WTC11 (cell line): ENCODE data around the gene ACCSL. TPM values are rescaled to one million over a fixed set of nuclear protein-coding genes. Genes with fewer than 3 reads are reported as not detected.

Source experiments
- E2F1 ChIP-seq: sonication (generic); formaldehyde crosslinking; IDR thresholded peaks from 2 replicates; pipeline ENCODE4 v1.8.0; 2022; ENCODE audit warnings: mild to moderate bottlenecking, missing genetic modification reagents
- EMX1 ChIP-seq: fragments of 250-450 bp; sonication (Bioruptor Pico); IDR thresholded peaks from 2 replicates; pipeline ENCODE4 v1.8.0; 2021; ENCODE audit warnings: mild to moderate bottlenecking
- GRHL2 ChIP-seq: fragments of 250-450 bp; sonication (Bioruptor Pico); IDR thresholded peaks from 2 replicates; pipeline ENCODE4 v1.8.0; 2022; ENCODE audit warnings: mild to moderate bottlenecking, moderate library complexity; ENCODE audit not compliant: insufficient replicate concordance, severe bottlenecking
- IRF2 ChIP-seq: sonication (generic); formaldehyde crosslinking; IDR thresholded peaks from 2 replicates; pipeline ENCODE4 v1.8.0; 2022; ENCODE audit warnings: low read depth, missing genetic modification reagents, borderline replicate concordance
- MXD4 ChIP-seq: fragments of 250-450 bp; sonication (Bioruptor Pico); IDR thresholded peaks from 2 replicates; pipeline ENCODE4 v1.8.0; 2021; ENCODE audit warnings: mild to moderate bottlenecking, moderate library complexity, borderline replicate concordance
- MYBL2 ChIP-seq: sonication (generic); formaldehyde crosslinking; IDR thresholded peaks from 2 replicates; pipeline ENCODE4 v1.8.1; 2023; ENCODE audit warnings: mild to moderate bottlenecking, moderate library complexity, missing genetic modification reagents
- NR1H2 ChIP-seq: sonication (generic); formaldehyde crosslinking; IDR thresholded peaks from 2 replicates; pipeline ENCODE4 v1.9.0; 2021; ENCODE audit warnings: mild to moderate bottlenecking, moderate library complexity, missing genetic modification reagents
- RELA ChIP-seq: sonication (generic); formaldehyde crosslinking; IDR thresholded peaks from 2 replicates; pipeline ENCODE4 v1.8.1; 2022; ENCODE audit warnings: missing genetic modification reagents, mild to moderate bottlenecking, borderline replicate concordance
- TCF7 ChIP-seq: sonication (generic); formaldehyde crosslinking; IDR thresholded peaks from 2 replicates; pipeline ENCODE4 v1.8.0; 2022; ENCODE audit warnings: mild to moderate bottlenecking, low read depth, missing genetic modification reagents, moderate library complexity
- ZBTB43 ChIP-seq: sonication (generic); formaldehyde crosslinking; IDR thresholded peaks from 2 replicates; pipeline ENCODE4 v1.8.1; 2023; ENCODE audit warnings: mild to moderate bottlenecking, missing genetic modification reagents
- ZNF532 ChIP-seq: fragments of 250-450 bp; sonication (Bioruptor Pico); IDR thresholded peaks from 2 replicates; pipeline ENCODE4 v1.9.0; 2021; ENCODE audit warnings: mild to moderate bottlenecking, borderline replicate concordance
- ZSCAN18 ChIP-seq: fragments of 250-450 bp; sonication (Bioruptor Pico); IDR thresholded peaks from 2 replicates; pipeline ENCODE4 v2.1.2; 2022; ENCODE audit warnings: mild to moderate bottlenecking, moderate library complexity
- total RNA-seq: library from RNA; stranded (reverse); gene quantifications from 3 replicates; pipeline ENCODE4 v1.2.3, GENCODE V29; 2021
- TF ChIP-seq, protein P1 (sequence below): fragments of 250-450 bp; sonication (Bioruptor Pico); IDR thresholded peaks from 2 replicates; pipeline ENCODE4 v1.9.0; 2021; ENCODE audit warnings: mild to moderate bottlenecking
- TF ChIP-seq, protein P2 (sequence below): sonication (generic); formaldehyde crosslinking; conservative IDR thresholded peaks from 2 replicates; pipeline ENCODE4 v1.8.1; 2023; ENCODE audit warnings: mild to moderate bottlenecking, low read depth, missing genetic modification reagents, moderate library complexity
- TF ChIP-seq, protein P3 (sequence below): sonication (generic); formaldehyde crosslinking; IDR thresholded peaks from 2 replicates; pipeline ENCODE4 v1.8.0; 2022; ENCODE audit warnings: missing genetic modification reagents
- TF ChIP-seq, protein P4 (sequence below): sonication (generic); formaldehyde crosslinking; IDR thresholded peaks from 2 replicates; pipeline ENCODE4 v1.8.0; 2022; ENCODE audit warnings: mild to moderate bottlenecking, missing genetic modification reagents

The ACCSL gene
- total RNA-seq, 1 experiment from 2014 or later = not detected

- TF ChIP-seq, protein P1, sequence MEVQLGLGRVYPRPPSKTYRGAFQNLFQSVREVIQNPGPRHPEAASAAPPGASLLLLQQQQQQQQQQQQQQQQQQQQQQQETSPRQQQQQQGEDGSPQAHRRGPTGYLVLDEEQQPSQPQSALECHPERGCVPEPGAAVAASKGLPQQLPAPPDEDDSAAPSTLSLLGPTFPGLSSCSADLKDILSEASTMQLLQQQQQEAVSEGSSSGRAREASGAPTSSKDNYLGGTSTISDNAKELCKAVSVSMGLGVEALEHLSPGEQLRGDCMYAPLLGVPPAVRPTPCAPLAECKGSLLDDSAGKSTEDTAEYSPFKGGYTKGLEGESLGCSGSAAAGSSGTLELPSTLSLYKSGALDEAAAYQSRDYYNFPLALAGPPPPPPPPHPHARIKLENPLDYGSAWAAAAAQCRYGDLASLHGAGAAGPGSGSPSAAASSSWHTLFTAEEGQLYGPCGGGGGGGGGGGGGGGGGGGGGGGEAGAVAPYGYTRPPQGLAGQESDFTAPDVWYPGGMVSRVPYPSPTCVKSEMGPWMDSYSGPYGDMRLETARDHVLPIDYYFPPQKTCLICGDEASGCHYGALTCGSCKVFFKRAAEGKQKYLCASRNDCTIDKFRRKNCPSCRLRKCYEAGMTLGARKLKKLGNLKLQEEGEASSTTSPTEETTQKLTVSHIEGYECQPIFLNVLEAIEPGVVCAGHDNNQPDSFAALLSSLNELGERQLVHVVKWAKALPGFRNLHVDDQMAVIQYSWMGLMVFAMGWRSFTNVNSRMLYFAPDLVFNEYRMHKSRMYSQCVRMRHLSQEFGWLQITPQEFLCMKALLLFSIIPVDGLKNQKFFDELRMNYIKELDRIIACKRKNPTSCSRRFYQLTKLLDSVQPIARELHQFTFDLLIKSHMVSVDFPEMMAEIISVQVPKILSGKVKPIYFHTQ = no peak
- TF ChIP-seq ZNF532 (CRISPR knock-in tag) (no peak), MYBL2 (CRISPR knock-in tag) (peak; percentile 84), IRF2 (no peak), MXD4 (CRISPR knock-in tag) (no peak), ZSCAN18 (CRISPR knock-in tag) (no peak), GRHL2 (no peak), TCF7 (CRISPR knock-in tag) (no peak), EMX1 (CRISPR knock-in tag) (no peak), RELA (no peak), ZBTB43 (CRISPR knock-in tag) (peak; percentile 67; the same call in 1 of the 2 replicates), E2F1 (CRISPR knock-in tag) (0 out of 2 replicates have a peak, but pooled peaks have one; percentile 44), NR1H2 (CRISPR knock-in tag) (no peak)
- TF ChIP-seq, protein P2, sequence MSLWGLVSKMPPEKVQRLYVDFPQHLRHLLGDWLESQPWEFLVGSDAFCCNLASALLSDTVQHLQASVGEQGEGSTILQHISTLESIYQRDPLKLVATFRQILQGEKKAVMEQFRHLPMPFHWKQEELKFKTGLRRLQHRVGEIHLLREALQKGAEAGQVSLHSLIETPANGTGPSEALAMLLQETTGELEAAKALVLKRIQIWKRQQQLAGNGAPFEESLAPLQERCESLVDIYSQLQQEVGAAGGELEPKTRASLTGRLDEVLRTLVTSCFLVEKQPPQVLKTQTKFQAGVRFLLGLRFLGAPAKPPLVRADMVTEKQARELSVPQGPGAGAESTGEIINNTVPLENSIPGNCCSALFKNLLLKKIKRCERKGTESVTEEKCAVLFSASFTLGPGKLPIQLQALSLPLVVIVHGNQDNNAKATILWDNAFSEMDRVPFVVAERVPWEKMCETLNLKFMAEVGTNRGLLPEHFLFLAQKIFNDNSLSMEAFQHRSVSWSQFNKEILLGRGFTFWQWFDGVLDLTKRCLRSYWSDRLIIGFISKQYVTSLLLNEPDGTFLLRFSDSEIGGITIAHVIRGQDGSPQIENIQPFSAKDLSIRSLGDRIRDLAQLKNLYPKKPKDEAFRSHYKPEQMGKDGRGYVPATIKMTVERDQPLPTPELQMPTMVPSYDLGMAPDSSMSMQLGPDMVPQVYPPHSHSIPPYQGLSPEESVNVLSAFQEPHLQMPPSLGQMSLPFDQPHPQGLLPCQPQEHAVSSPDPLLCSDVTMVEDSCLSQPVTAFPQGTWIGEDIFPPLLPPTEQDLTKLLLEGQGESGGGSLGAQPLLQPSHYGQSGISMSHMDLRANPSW = no peak
- TF ChIP-seq, protein P3, sequence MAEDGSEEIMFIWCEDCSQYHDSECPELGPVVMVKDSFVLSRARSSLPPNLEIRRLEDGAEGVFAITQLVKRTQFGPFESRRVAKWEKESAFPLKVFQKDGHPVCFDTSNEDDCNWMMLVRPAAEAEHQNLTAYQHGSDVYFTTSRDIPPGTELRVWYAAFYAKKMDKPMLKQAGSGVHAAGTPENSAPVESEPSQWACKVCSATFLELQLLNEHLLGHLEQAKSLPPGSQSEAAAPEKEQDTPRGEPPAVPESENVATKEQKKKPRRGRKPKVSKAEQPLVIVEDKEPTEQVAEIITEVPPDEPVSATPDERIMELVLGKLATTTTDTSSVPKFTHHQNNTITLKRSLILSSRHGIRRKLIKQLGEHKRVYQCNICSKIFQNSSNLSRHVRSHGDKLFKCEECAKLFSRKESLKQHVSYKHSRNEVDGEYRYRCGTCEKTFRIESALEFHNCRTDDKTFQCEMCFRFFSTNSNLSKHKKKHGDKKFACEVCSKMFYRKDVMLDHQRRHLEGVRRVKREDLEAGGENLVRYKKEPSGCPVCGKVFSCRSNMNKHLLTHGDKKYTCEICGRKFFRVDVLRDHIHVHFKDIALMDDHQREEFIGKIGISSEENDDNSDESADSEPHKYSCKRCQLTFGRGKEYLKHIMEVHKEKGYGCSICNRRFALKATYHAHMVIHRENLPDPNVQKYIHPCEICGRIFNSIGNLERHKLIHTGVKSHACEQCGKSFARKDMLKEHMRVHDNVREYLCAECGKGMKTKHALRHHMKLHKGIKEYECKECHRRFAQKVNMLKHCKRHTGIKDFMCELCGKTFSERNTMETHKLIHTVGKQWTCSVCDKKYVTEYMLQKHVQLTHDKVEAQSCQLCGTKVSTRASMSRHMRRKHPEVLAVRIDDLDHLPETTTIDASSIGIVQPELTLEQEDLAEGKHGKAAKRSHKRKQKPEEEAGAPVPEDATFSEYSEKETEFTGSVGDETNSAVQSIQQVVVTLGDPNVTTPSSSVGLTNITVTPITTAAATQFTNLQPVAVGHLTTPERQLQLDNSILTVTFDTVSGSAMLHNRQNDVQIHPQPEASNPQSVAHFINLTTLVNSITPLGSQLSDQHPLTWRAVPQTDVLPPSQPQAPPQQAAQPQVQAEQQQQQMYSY (CRISPR knock-in tag) = no peak
- TF ChIP-seq, protein P4, sequence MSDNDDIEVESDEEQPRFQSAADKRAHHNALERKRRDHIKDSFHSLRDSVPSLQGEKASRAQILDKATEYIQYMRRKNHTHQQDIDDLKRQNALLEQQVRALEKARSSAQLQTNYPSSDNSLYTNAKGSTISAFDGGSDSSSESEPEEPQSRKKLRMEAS = peak; percentile 82; the same call in 1 of the 2 replicates
Measured at GRCh38 chr11:44065841-44066731, 18.3 kb downstream of the ACCSL start, which contains the start of gene ACCS (continued).
